ENCODE data around the gene WNK2.

Gene WNK2

DNA sequence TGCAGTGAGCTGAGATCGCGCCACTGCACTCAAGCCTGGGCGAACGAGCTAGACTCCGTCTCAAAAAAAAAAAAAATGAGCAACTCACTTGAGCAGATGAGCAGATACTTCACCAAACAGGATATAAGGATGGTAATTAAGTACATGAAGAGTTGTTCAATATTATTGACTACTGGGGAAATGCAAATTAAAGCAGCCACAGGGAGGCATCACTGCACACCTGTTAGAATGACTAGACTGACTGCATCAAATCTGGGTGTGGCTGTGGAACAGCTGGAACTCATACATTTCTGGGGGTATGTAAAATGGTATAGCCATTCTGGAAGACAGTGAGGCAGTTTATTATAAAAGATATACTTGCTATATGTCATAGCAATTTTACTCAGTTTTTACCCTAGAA, 93.0 kb downstream of the WNK2 start:
- no peak overlapping the region for H3K4me3 ChIP-seq (ENCODE audit: low read length)
- TF ChIP-seq EZH2phosphoT487 (IDR thresholded peaks at IDR 0.05; ENCODE audit: low read depth): no peak
- TF ChIP-seq, protein P1, sequence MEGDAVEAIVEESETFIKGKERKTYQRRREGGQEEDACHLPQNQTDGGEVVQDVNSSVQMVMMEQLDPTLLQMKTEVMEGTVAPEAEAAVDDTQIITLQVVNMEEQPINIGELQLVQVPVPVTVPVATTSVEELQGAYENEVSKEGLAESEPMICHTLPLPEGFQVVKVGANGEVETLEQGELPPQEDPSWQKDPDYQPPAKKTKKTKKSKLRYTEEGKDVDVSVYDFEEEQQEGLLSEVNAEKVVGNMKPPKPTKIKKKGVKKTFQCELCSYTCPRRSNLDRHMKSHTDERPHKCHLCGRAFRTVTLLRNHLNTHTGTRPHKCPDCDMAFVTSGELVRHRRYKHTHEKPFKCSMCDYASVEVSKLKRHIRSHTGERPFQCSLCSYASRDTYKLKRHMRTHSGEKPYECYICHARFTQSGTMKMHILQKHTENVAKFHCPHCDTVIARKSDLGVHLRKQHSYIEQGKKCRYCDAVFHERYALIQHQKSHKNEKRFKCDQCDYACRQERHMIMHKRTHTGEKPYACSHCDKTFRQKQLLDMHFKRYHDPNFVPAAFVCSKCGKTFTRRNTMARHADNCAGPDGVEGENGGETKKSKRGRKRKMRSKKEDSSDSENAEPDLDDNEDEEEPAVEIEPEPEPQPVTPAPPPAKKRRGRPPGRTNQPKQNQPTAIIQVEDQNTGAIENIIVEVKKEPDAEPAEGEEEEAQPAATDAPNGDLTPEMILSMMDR (IDR thresholded peaks at IDR 0.05; ENCODE audit: low read depth, low read length): peak; percentile 22; the same call in 1 of the 2 replicates
- H3K9ac ChIP-seq (ENCODE audit: low read length): no peak overlapping the region
- peaks cover under 1% of the 10 kb centered on the region; the same call in 1 of the 2 replicates for H3K9me3 ChIP-seq (ENCODE audit: insufficient read depth, low read length)
- H4K20me1 ChIP-seq (ENCODE audit: insufficient read depth, low read length): no peaks in the 10 kb centered on the region
- no peak overlapping the region for H2AFZ ChIP-seq (ENCODE audit: low read depth, low read length)
- H3K27ac ChIP-seq (ENCODE audit: low read length): no peak overlapping the region
- H3K4me2 ChIP-seq (ENCODE audit: low read length): no peak overlapping the region
- H3K36me3 ChIP-seq (replicated peaks; ENCODE audit: low read depth, low read length): no peaks in the 10 kb centered on the region
- peaks cover 74% of the 10 kb centered on the region for H3K27me3 ChIP-seq (ENCODE audit: low read depth, low read length)
- no peaks in the 10 kb centered on the region for H3K79me2 ChIP-seq (ENCODE audit: low read length)
- H3K4me1 ChIP-seq (ENCODE audit: low read length): no peaks in the 10 kb centered on the region

DNA sequence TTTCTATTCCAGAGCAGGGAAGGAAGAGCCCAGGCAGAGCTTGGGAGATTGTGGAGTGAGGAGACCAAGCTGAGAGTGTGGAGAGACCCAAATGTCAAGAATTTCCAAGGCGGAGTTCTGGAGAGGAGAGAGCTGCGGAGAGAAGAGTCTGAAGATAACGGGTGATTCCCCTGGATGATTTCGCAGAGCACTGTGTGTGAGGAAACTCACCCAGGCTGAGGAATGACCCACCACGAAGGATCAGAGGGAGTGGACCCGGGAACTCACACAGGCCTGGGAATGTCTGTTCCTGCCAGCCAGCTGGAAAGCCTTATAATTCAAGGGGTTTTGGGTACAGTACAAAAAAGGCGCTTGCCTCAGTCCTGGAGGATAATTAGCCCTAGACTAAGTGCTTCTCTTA, 94.2 kb downstream of the WNK2 start:
- TF ChIP-seq EZH2phosphoT487 (IDR thresholded peaks at IDR 0.05; ENCODE audit: low read depth): no peak
- TF ChIP-seq, protein P1 (IDR thresholded peaks at IDR 0.05; ENCODE audit: low read depth, low read length): no peak
- Histone ChIP-seq H3K9me3 (ENCODE audit: insufficient read depth, low read length) (no peaks in the 10 kb centered on the region), H3K4me2 (ENCODE audit: low read length) (no peak overlapping the region), H3K4me3 (ENCODE audit: low read length) (no peak overlapping the region), H3K27me3 (ENCODE audit: low read depth, low read length) (peaks cover 75% of the 10 kb centered on the region), H3K9ac (ENCODE audit: low read length) (no peak overlapping the region), H3K27ac (ENCODE audit: low read length) (no peak overlapping the region), H4K20me1 (ENCODE audit: insufficient read depth, low read length) (no peaks in the 10 kb centered on the region), H2AFZ (ENCODE audit: low read depth, low read length) (no peak overlapping the region), H3K79me2 (ENCODE audit: low read length) (no peaks in the 10 kb centered on the region), H3K4me1 (ENCODE audit: low read length) (no peaks in the 10 kb centered on the region), H3K36me3 (replicated peaks; ENCODE audit: low read depth, low read length) (no peaks in the 10 kb centered on the region)

DNA sequence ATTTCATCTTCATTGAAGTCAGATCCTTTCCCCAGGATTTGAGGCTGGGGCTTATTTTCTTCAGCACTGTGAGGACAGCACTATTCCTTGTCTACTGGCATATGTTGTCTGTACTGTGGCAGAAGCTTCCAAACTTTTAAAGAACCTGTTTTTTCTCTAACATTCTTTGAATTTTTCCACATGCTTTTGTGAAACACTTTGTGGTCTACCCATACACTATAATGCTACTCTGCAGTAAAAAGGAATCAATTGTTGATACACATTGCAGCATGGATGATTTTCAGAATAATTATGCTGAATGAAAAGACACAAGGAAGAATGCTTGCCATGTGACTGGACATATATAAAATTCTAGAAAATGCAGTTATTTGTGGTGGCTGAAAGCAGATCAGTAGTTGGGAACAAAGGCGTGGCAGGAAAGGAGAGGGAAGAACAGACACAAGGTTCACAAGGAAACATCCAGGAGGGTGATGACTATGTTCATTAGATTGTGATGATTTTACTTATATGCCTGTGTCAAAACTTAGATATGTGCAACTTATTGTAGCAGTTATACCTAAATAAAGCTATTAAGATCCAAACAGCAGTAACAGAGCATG, 96.8 kb downstream of the WNK2 start:
- H3K9ac ChIP-seq (ENCODE audit: low read length): no peak overlapping the region
- no peaks in the 10 kb centered on the region for H3K36me3 ChIP-seq (replicated peaks; ENCODE audit: low read depth, low read length)
- H3K4me2 ChIP-seq (ENCODE audit: low read length): no peak overlapping the region
- peaks cover 76% of the 10 kb centered on the region for H3K27me3 ChIP-seq (ENCODE audit: low read depth, low read length)
- H2AFZ ChIP-seq (ENCODE audit: low read depth, low read length): no peak overlapping the region
- no peak overlapping the region for H3K4me3 ChIP-seq (ENCODE audit: low read length)
- no peak for TF ChIP-seq EZH2phosphoT487 (IDR thresholded peaks at IDR 0.05; ENCODE audit: low read depth)
- TF ChIP-seq, protein P1 (IDR thresholded peaks at IDR 0.05; ENCODE audit: low read depth, low read length): no peak
- H4K20me1 ChIP-seq (ENCODE audit: insufficient read depth, low read length): no peaks in the 10 kb centered on the region
- no peaks in the 10 kb centered on the region for H3K4me1 ChIP-seq (ENCODE audit: low read length)
- no peaks in the 10 kb centered on the region for H3K79me2 ChIP-seq (ENCODE audit: low read length)
- no peak overlapping the region for H3K27ac ChIP-seq (ENCODE audit: low read length)
- peaks cover 8% of the 10 kb centered on the region; the same call in 1 of the 2 replicates for H3K9me3 ChIP-seq (ENCODE audit: insufficient read depth, low read length)

DNA sequence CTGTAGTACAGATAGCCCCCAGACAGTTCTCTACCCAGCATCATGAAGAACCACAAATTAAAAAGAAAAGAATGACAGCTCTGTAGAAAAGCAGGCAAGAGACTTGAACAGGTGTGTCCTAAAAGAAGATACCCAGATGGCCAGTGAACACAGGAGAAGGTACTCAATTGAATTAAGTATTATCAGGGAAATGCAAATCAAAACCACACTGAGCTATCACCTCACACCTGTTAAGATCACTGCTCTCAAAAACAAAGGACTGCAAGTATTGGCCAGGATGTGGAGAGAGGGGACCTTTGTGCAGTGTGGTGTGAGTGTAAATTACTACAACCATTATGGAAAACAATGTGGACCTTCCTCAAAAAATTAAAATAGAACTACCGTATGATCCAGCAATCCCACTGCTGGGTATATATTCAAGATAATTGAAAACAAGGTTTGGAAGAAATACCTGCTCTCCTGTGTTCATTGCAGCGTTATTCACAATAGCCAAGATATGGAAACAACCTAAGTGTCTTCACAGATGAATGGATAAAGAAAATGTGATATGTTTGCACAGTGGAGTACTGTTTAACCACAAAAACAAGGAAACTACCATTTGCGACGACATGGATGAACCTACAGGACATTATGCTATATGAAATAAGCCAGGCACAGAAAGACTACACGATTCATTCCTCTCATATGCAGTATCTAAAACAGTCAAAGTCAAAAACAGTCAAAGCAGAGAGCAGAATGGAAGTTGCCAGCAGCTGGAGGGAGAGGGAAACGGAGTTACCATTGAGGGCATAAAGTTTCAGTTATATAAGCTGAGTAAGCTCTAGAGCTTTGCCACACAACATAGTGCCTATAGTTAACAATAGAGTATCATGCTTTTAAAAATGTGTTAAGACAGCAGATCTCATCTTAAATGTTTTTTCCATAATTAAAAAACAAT, 102.6 kb downstream of the WNK2 start:
- H3K9me3 ChIP-seq (ENCODE audit: insufficient read depth, low read length): peaks cover 21% of the 10 kb centered on the region; the same call in 1 of the 2 replicates
- H3K4me2 ChIP-seq (ENCODE audit: low read length): peak overlapping the region; percentile 41
- no peak overlapping the region for H3K4me3 ChIP-seq (ENCODE audit: low read length)
- H3K27me3 ChIP-seq (ENCODE audit: low read depth, low read length): peaks cover 66% of the 10 kb centered on the region
- H3K36me3 ChIP-seq (replicated peaks; ENCODE audit: low read depth, low read length): no peaks in the 10 kb centered on the region
- no peak overlapping the region for H3K9ac ChIP-seq (ENCODE audit: low read length)
- TF ChIP-seq EZH2phosphoT487 (IDR thresholded peaks at IDR 0.05; ENCODE audit: low read depth): no peak
- TF ChIP-seq, protein P1 (IDR thresholded peaks at IDR 0.05; ENCODE audit: low read depth, low read length): no peak
- H3K4me1 ChIP-seq (ENCODE audit: low read length): peaks cover 27% of the 10 kb centered on the region
- no peak overlapping the region for H3K27ac ChIP-seq (ENCODE audit: low read length)
- H3K79me2 ChIP-seq (ENCODE audit: low read length): no peaks in the 10 kb centered on the region
- H2AFZ ChIP-seq (ENCODE audit: low read depth, low read length): peak overlapping the region; percentile 62; the same call in 1 of the 2 replicates
- no peaks in the 10 kb centered on the region for H4K20me1 ChIP-seq (ENCODE audit: insufficient read depth, low read length)

All from OCI-LY3 (cell line).